ENCODE results near the gene CEBPB.
"Not testable (repeated sequence)": the region's sequence is repeated elsewhere in the genome, so short reads cannot be mapped to it uniquely, and the experiment has no call there.

CEBPB gene

GRCh38 chr20:50195524-50196120 is 5.0 kb downstream of the CEBPB start:
- Mint-ChIP-seq H3K9me3 (no peaks in the 10 kb centered on the region), H3K4me3 (peak overlapping the region in 1 of 2 donors; percentile 99), H3K27me3 (no peaks in the 10 kb centered on the region), H3K4me1 (peaks cover 47% of the 10 kb centered on the region), H3K27ac (peak overlapping the region in 1 of 2 donors; percentile 40)
- ATAC-seq (no peak), DNase-seq (no peak)

GRCh38 chr20:50196248-50196647 is 5.6 kb downstream of the CEBPB start:
- no peaks in the 10 kb centered on the region for H3K9me3 Mint-ChIP-seq
- ATAC-seq: no peak
- no peak overlapping the region for H3K4me3 Mint-ChIP-seq
- H3K4me1 Mint-ChIP-seq: peaks cover 47% of the 10 kb centered on the region
- no peaks in the 10 kb centered on the region for H3K27me3 Mint-ChIP-seq
- DNase-seq: no peak
- peak overlapping the region in 1 of 2 donors; percentile 40 for H3K27ac Mint-ChIP-seq

GRCh38 chr20:50196896-50197295 is 6.3 kb downstream of the CEBPB start:
- no peak overlapping the region for H3K27ac Mint-ChIP-seq
- no peak for DNase-seq
- H3K4me3 Mint-ChIP-seq: no peak overlapping the region
- peaks cover 47% of the 10 kb centered on the region for H3K4me1 Mint-ChIP-seq
- H3K9me3 Mint-ChIP-seq: no peaks in the 10 kb centered on the region
- no peak for ATAC-seq
- no peaks in the 10 kb centered on the region for H3K27me3 Mint-ChIP-seq

GRCh38 chr20:50197463-50198179 is 7.0 kb downstream of the CEBPB start:
- Mint-ChIP-seq H3K27me3 (no peaks in the 10 kb centered on the region), H3K9me3 (no peaks in the 10 kb centered on the region), H3K4me1 (peaks cover 47% of the 10 kb centered on the region), H3K27ac (peak overlapping the region in 1 of 2 donors; percentile 57), H3K4me3 (no peak overlapping the region)
- ATAC-seq (no peak), DNase-seq (no peak)

- Mint-ChIP-seq H3K27ac (no peak overlapping the region), H3K9me3 (no peaks in the 10 kb centered on the region), H3K4me3 (no peak overlapping the region), H3K4me1 (peaks cover 46% of the 10 kb centered on the region), H3K27me3 (no peaks in the 10 kb centered on the region)
- DNase-seq: no peak
- ATAC-seq: peak; percentile 13
Observed at GRCh38 chr20:50198180-50198666, 7.6 kb downstream of the CEBPB start.

- no peak for ATAC-seq
- no peaks in the 10 kb centered on the region for H3K27me3 Mint-ChIP-seq
- peaks cover 41% of the 10 kb centered on the region for H3K4me1 Mint-ChIP-seq
- H3K9me3 Mint-ChIP-seq: peaks cover 0 to 4% of the 10 kb centered on the region in 2 donors
- no peak overlapping the region for H3K4me3 Mint-ChIP-seq
- no peak for DNase-seq
- H3K27ac Mint-ChIP-seq: no peak overlapping the region
Observed at GRCh38 chr20:50198716-50199115, 8.1 kb downstream of the CEBPB start.

GRCh38 chr20:50199703-50200102 is 9.1 kb downstream of the CEBPB start:
- Mint-ChIP-seq H3K4me3 (no peak overlapping the region), H3K27me3 (no peaks in the 10 kb centered on the region), H3K9me3 (peaks cover 0 to 12% of the 10 kb centered on the region in 2 donors), H3K4me1 (peaks cover 31% of the 10 kb centered on the region), H3K27ac (no peak overlapping the region)
- DNase-seq (no peak), ATAC-seq (no peak)

- ATAC-seq (no peak), DNase-seq (no peak)
- no peaks in the 10 kb centered on the region for H3K27me3 Mint-ChIP-seq
- no peak overlapping the region for H3K27ac Mint-ChIP-seq
- peaks cover 22% of the 10 kb centered on the region for H3K4me1 Mint-ChIP-seq
- peaks cover 0 to 12% of the 10 kb centered on the region in 2 donors for H3K9me3 Mint-ChIP-seq
- no peak overlapping the region for H3K4me3 Mint-ChIP-seq
Observed at GRCh38 chr20:50200482-50201104, 10.0 kb downstream of the CEBPB start.

GRCh38 chr20:50201710-50202109 is 11.1 kb downstream of the CEBPB start:
- ATAC-seq, H3K4me3 Mint-ChIP-seq, H3K27ac Mint-ChIP-seq, H3K27me3 Mint-ChIP-seq, DNase-seq: not testable (repeated sequence)
- Mint-ChIP-seq H3K4me1 (peaks cover 17% of the 10 kb centered on the region), H3K9me3 (peaks cover 0 to 12% of the 10 kb centered on the region in 2 donors)

GRCh38 chr20:50202677-50203076 is 12.0 kb downstream of the CEBPB start:
- Mint-ChIP-seq H3K4me1 (peaks cover 8% of the 10 kb centered on the region), H3K4me3 (no peak overlapping the region), H3K27me3 (peaks cover 3% of the 10 kb centered on the region), H3K9me3 (peaks cover 0 to 12% of the 10 kb centered on the region in 2 donors), H3K27ac (no peak overlapping the region)
- no peak for ATAC-seq
- no peak for DNase-seq

GRCh38 chr20:50203951-50204937 is 13.6 kb downstream of the CEBPB start:
- Mint-ChIP-seq H3K27ac (no peak overlapping the region), H3K27me3 (peaks cover 11% of the 10 kb centered on the region), H3K4me1 (peaks cover 8% of the 10 kb centered on the region), H3K9me3 (peaks cover 0 to 12% of the 10 kb centered on the region in 2 donors), H3K4me3 (no peak overlapping the region)
- DNase-seq (no peak), ATAC-seq (no peak)

GRCh38 chr20:50207026-50207425 is 16.4 kb downstream of the CEBPB start:
- no peak overlapping the region for H3K4me3 Mint-ChIP-seq
- H3K9me3 Mint-ChIP-seq: peaks cover 0 to 12% of the 10 kb centered on the region in 2 donors
- DNase-seq: no peak
- ATAC-seq: no peak
- peaks cover 19% of the 10 kb centered on the region for H3K27me3 Mint-ChIP-seq
- H3K4me1 Mint-ChIP-seq: peaks cover 21% of the 10 kb centered on the region
- H3K27ac Mint-ChIP-seq: no peak overlapping the region

GRCh38 chr20:50208085-50208491 is 17.5 kb downstream of the CEBPB start:
- peaks cover 30% of the 10 kb centered on the region for H3K27me3 Mint-ChIP-seq
- ATAC-seq: no peak

GRCh38 chr20:50208815-50209214 is 18.2 kb downstream of the CEBPB start:
- Mint-ChIP-seq H3K4me1 (peaks cover 17% of the 10 kb centered on the region), H3K27me3 (peaks cover 35% of the 10 kb centered on the region)
- H3K27ac Mint-ChIP-seq, ATAC-seq, DNase-seq, H3K9me3 Mint-ChIP-seq, H3K4me3 Mint-ChIP-seq: not testable (repeated sequence)

More at GRCh38 chr20:50208085-50208491, 17.5 kb downstream of the CEBPB start:
- Mint-ChIP-seq H3K4me3 (no peak overlapping the region), H3K27ac (no peak overlapping the region), H3K4me1 (peaks cover 15% of the 10 kb centered on the region), H3K9me3 (peaks cover 0 to 12% of the 10 kb centered on the region in 2 donors)
- no peak for DNase-seq

- Mint-ChIP-seq H3K4me3 (no peak overlapping the region), H3K9me3 (no peaks in the 10 kb centered on the region), H3K4me1 (peaks cover 26% of the 10 kb centered on the region), H3K27me3 (peaks cover 49% of the 10 kb centered on the region), H3K27ac (no peak overlapping the region)
- ATAC-seq: no peak
- DNase-seq: no peak
Observed at GRCh38 chr20:50210066-50210619, 19.5 kb downstream of the CEBPB start.
